Gastroesophageal sphincter (tissue), 3 donors: ENCODE measurements around the gene PAPPA2.

ENCODE experiments used
- CTCF ChIP-seq, 4 experiments: fragments of 200-600 bp in 2 of 4; fragments of 450-650 bp in 2 of 4; sonication (generic) in 1 of 4; IDR thresholded peaks; one replicate each; pipeline ENCODE4 v1.5.1; 2017 to 2019; ENCODE audit warnings: antibody characterized with exemption in 4 of 4, mild to moderate bottlenecking in 2 of 4, moderate library complexity in 2 of 4
- POLR2A ChIP-seq, 2 donors: fragments of 450-650 bp; IDR thresholded peaks; one replicate each; pipeline ENCODE4 v1.6.1; 2017; ENCODE audit warnings: antibody characterized with exemption in 2 of 2, mild to moderate bottlenecking in 2 of 2, moderate library complexity in 1 of 2
- POLR2AphosphoS5 ChIP-seq: sonication (generic); formaldehyde crosslinking; IDR thresholded peaks from one replicate; pipeline ENCODE4 v1.6.1; 2017; ENCODE audit warnings: antibody characterized with exemption

GRCh38 chr1:176557543-176558258, 94.7 kb downstream of the PAPPA2 start:
- TF ChIP-seq CTCF (IDR thresholded peaks at IDR 0.05) (no peak), POLR2AphosphoS5 (no peak), POLR2A (IDR thresholded peaks at IDR 0.05) (no peak)
